Omental fat pad (tissue), 4 donors: ENCODE measurements around the gene EP400. TPM values are rescaled to one million over a fixed set of nuclear protein-coding genes. Genes with fewer than 3 reads are reported as not detected.
"Not testable (repeated sequence)": the region's sequence is repeated elsewhere in the genome, so short reads cannot be mapped to it uniquely, and the experiment has no call there.

Experiments used
- ATAC-seq: fragments of 150-250 bp; one replicate; pipeline ENCODE4 v1.9.1; 2016; ENCODE audit warnings: mild to moderate bottlenecking, moderate library complexity; ENCODE audit not compliant: low FRiP score
- DNase-seq: peaks from one replicate; pipeline ENCODE4 v3.0.0-alpha.2; 2019; ENCODE audit warnings: low spot score
- total RNA-seq, 4 donors: library from RNA; depleted of rRNA; stranded (reverse); fragments of >200 nt; gene quantifications; one replicate each; pipeline ENCODE4 v1.1.0, GENCODE V29; 2016
- TF ChIP-seq, protein P1 (sequence below), 3 donors: fragments of 450-650 bp; IDR thresholded peaks; one replicate each; pipeline ENCODE4 v1.5.1; 2016 to 2017; ENCODE audit warnings: antibody characterized with exemption in 3 of 3, mild to moderate bottlenecking in 3 of 3, moderate library complexity in 2 of 3

Gene EP400
- total RNA-seq, 4 donors from 2014 or later, result 16.1 to 34.2 (median 24.7) TPM

GRCh38 chr12:132076711-132077110, 127.0 kb downstream of the EP400 start:
- ATAC-seq (no peak), DNase-seq (no peak)
- TF ChIP-seq, protein P1, sequence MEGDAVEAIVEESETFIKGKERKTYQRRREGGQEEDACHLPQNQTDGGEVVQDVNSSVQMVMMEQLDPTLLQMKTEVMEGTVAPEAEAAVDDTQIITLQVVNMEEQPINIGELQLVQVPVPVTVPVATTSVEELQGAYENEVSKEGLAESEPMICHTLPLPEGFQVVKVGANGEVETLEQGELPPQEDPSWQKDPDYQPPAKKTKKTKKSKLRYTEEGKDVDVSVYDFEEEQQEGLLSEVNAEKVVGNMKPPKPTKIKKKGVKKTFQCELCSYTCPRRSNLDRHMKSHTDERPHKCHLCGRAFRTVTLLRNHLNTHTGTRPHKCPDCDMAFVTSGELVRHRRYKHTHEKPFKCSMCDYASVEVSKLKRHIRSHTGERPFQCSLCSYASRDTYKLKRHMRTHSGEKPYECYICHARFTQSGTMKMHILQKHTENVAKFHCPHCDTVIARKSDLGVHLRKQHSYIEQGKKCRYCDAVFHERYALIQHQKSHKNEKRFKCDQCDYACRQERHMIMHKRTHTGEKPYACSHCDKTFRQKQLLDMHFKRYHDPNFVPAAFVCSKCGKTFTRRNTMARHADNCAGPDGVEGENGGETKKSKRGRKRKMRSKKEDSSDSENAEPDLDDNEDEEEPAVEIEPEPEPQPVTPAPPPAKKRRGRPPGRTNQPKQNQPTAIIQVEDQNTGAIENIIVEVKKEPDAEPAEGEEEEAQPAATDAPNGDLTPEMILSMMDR (IDR thresholded peaks at IDR 0.05), result no peak

GRCh38 chr12:132077322-132078100, 127.8 kb downstream of the EP400 start:
- TF ChIP-seq, protein P1 (IDR thresholded peaks at IDR 0.05), result no peak
- DNase-seq (no peak), ATAC-seq (peak; percentile 2)

GRCh38 chr12:132078190-132078589, 128.4 kb downstream of the EP400 start:
- TF ChIP-seq, protein P1 (IDR thresholded peaks at IDR 0.05), result no peak
- DNase-seq (peak; percentile 38), ATAC-seq (peak; percentile 77)

- ATAC-seq, result no peak
- DNase-seq, result no peak
- TF ChIP-seq, protein P1 (IDR thresholded peaks at IDR 0.05), result no peak
Observed at GRCh38 chr12:132079200-132079599, 129.5 kb downstream of the EP400 start.

DNA sequence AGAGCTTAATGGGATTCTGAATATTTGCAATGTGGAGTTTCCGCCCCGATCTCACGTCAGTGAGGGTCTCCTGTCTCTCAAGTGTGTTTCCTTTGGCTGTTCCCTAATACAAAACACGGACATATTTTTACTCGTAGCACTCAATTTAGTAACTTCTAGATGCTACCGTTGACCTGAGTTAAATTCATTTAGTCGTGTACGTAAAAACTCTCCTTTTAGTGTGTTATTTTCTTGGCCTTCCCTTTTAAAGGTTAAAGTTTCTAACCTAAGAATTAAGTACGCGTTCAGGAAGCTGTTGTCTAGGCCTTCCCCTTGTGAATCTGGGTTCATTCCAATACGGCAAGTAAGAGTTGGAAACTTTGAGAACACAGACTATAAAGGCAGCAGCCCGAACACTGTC, 130.0 kb downstream of the EP400 start:
- no peak for ATAC-seq
- TF ChIP-seq, protein P1 (IDR thresholded peaks at IDR 0.05), result no peak
- no peak for DNase-seq

- ATAC-seq, DNase-seq: not testable (repeated sequence)
Observed at GRCh38 chr12:132080515-132080914, 130.8 kb downstream of the EP400 start.

DNA sequence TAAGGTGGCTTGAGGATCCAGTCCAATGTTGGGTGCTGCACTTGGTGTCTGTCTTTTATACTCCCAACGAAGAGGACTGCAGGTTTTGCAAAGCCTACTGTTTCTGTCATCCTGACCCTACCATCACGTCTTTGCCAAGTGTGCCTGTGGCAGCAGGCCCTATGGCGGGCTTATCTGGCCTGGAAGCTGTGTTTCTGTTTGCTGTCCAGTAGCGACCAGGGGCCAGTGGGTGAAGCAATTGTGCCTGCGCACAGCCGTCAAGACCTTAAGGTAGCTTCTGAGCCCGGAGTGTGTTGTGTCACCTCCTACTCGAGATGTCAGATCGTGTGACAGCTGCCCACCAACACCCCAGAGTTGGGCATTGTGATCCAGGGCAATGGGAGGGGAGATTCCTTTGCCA, 131.7 kb downstream of the EP400 start:
- TF ChIP-seq, protein P1 (IDR thresholded peaks at IDR 0.05), result no peak
- no peak for ATAC-seq
- no peak for DNase-seq
